SK-N-SH (cell line): Measurements from ENCODE around the gene ABCC3. TPM values are rescaled to one million over a fixed set of nuclear protein-coding genes. Genes with fewer than 3 reads are reported as not detected.

ENCODE experiments used
- CHD2 ChIP-seq: fragments of 150-350 bp; IDR thresholded peaks from 2 replicates; pipeline ENCODE4 v1.6.1; 2018; ENCODE audit warnings: low read length; ENCODE audit not compliant: partially characterized antibody
- ELF1 ChIP-seq: IDR thresholded peaks from 2 replicates; pipeline ENCODE4 v1.4.0; 2012
- EZH2phosphoT487 ChIP-seq: fragments of 200-600 bp; sonication (generic); IDR thresholded peaks from 2 replicates; pipeline ENCODE4 v1.6.1; 2017; ENCODE audit warnings: low read depth, mixed run types, mild to moderate bottlenecking, antibody characterized with exemption, moderate library complexity, borderline replicate concordance
- FOSL2 ChIP-seq: IDR thresholded peaks from 2 replicates; pipeline ENCODE4 v1.4.0; 2012; ENCODE audit warnings: low read depth, mild to moderate bottlenecking, moderate library complexity, borderline replicate concordance
- FOXM1 ChIP-seq: IDR thresholded peaks from 2 replicates; pipeline ENCODE4 v1.4.0; 2012; ENCODE audit warnings: low read depth, mild to moderate bottlenecking
- MEF2A ChIP-seq: IDR thresholded peaks from 2 replicates; pipeline ENCODE4 v1.4.0; 2012; ENCODE audit warnings: low read depth, borderline replicate concordance
- MXI1 ChIP-seq: IDR thresholded peaks from 2 replicates; pipeline ENCODE4 v1.6.1; 2012; ENCODE audit warnings: mild to moderate bottlenecking, low read depth, low read length, improper control_type of control experiment
- NFIC ChIP-seq: IDR thresholded peaks from 2 replicates; pipeline ENCODE4 v1.4.0; 2012; ENCODE audit warnings: borderline replicate concordance
- SIN3A ChIP-seq: IDR thresholded peaks from 2 replicates; pipeline ENCODE4 v1.6.1; 2012; ENCODE audit warnings: low read depth, mild to moderate bottlenecking, low read length, moderate library complexity, borderline replicate concordance
- TEAD4 ChIP-seq: IDR thresholded peaks from 2 replicates; pipeline ENCODE4 v1.4.0; 2012; ENCODE audit warnings: mild to moderate bottlenecking, borderline replicate concordance; ENCODE audit not compliant: insufficient read depth
- polyA plus RNA-seq, 3 experiments: library from polyadenylated mRNA; depleted of rRNA; stranded (reverse); fragments of >200 nt; gene quantifications; 2 replicates each; pipeline ENCODE4 v1.2.3, GENCODE V29; 2012
- TF ChIP-seq, protein P1 (sequence below): fragments of 200-600 bp; sonication (generic); IDR thresholded peaks from 2 replicates; pipeline ENCODE4 v1.6.1; 2017; ENCODE audit warnings: antibody characterized with exemption, mild to moderate bottlenecking, moderate library complexity
- TF ChIP-seq, protein P2 (sequence below): IDR thresholded peaks from 2 replicates; pipeline ENCODE4 v1.6.1; 2012; ENCODE audit warnings: mild to moderate bottlenecking, low read depth, low read length, moderate library complexity
- TF ChIP-seq, protein P3 (sequence below): IDR thresholded peaks from 2 replicates; pipeline ENCODE4 v1.4.0; 2012; ENCODE audit warnings: low read depth, borderline replicate concordance
- TF ChIP-seq, protein P4 (sequence below): fragments of 150-350 bp; IDR thresholded peaks from 2 replicates; pipeline ENCODE4 v1.6.1; 2016; ENCODE audit warnings: mild to moderate bottlenecking, low read depth, low read length
- TF ChIP-seq, protein P5 (sequence below): IDR thresholded peaks from 2 replicates; pipeline ENCODE4 v1.4.0; 2012; ENCODE audit warnings: low read depth, borderline replicate concordance

Gene ABCC3
- polyA plus RNA-seq, 1 of the 3 experiments (the other 2 are of a cell fraction): 185 TPM

DNA sequence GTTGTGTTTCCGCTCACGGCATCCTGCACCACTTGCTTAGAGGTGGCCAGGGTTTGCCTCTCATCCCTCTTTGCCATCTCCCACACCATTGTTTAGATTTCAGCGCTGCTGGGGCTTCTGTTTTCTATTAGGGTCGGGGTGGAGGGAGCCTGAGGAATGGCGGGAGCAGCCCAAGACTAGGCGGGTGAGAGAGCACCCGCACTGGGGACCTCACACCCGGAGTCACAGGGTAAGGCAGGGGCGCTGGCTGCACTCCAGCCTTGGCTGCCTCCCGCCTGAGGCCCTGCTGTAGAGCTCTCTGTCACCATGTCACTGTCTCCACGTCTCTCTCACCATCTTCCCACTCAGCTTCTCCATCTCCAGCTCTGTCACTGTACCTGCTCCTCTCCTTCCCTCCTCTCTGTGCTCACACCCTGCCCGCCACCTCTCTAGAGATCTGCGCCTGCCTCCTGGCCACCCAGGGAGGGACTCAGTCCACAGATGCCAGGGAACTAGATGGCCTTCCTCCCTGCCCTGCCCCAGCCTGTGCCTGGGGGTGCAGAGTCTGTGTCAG is 32.8 kb upstream of the ABCC3 start (continued):
- TF ChIP-seq, protein P1, sequence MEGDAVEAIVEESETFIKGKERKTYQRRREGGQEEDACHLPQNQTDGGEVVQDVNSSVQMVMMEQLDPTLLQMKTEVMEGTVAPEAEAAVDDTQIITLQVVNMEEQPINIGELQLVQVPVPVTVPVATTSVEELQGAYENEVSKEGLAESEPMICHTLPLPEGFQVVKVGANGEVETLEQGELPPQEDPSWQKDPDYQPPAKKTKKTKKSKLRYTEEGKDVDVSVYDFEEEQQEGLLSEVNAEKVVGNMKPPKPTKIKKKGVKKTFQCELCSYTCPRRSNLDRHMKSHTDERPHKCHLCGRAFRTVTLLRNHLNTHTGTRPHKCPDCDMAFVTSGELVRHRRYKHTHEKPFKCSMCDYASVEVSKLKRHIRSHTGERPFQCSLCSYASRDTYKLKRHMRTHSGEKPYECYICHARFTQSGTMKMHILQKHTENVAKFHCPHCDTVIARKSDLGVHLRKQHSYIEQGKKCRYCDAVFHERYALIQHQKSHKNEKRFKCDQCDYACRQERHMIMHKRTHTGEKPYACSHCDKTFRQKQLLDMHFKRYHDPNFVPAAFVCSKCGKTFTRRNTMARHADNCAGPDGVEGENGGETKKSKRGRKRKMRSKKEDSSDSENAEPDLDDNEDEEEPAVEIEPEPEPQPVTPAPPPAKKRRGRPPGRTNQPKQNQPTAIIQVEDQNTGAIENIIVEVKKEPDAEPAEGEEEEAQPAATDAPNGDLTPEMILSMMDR: no peak
- TF ChIP-seq CHD2 (peak; percentile 68), MXI1 (peak; percentile 37; the same call in 1 of the 2 replicates), FOSL2 (no peak), NFIC (no peak), TEAD4 (no peak), EZH2phosphoT487 (no peak), ELF1 (no peak), MEF2A (no peak), SIN3A (no peak), FOXM1 (no peak)
- TF ChIP-seq, protein P2, sequence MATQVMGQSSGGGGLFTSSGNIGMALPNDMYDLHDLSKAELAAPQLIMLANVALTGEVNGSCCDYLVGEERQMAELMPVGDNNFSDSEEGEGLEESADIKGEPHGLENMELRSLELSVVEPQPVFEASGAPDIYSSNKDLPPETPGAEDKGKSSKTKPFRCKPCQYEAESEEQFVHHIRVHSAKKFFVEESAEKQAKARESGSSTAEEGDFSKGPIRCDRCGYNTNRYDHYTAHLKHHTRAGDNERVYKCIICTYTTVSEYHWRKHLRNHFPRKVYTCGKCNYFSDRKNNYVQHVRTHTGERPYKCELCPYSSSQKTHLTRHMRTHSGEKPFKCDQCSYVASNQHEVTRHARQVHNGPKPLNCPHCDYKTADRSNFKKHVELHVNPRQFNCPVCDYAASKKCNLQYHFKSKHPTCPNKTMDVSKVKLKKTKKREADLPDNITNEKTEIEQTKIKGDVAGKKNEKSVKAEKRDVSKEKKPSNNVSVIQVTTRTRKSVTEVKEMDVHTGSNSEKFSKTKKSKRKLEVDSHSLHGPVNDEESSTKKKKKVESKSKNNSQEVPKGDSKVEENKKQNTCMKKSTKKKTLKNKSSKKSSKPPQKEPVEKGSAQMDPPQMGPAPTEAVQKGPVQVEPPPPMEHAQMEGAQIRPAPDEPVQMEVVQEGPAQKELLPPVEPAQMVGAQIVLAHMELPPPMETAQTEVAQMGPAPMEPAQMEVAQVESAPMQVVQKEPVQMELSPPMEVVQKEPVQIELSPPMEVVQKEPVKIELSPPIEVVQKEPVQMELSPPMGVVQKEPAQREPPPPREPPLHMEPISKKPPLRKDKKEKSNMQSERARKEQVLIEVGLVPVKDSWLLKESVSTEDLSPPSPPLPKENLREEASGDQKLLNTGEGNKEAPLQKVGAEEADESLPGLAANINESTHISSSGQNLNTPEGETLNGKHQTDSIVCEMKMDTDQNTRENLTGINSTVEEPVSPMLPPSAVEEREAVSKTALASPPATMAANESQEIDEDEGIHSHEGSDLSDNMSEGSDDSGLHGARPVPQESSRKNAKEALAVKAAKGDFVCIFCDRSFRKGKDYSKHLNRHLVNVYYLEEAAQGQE: no peak
- TF ChIP-seq, protein P3, sequence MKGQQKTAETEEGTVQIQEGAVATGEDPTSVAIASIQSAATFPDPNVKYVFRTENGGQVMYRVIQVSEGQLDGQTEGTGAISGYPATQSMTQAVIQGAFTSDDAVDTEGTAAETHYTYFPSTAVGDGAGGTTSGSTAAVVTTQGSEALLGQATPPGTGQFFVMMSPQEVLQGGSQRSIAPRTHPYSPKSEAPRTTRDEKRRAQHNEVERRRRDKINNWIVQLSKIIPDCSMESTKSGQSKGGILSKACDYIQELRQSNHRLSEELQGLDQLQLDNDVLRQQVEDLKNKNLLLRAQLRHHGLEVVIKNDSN: no peak
- TF ChIP-seq, protein P4, sequence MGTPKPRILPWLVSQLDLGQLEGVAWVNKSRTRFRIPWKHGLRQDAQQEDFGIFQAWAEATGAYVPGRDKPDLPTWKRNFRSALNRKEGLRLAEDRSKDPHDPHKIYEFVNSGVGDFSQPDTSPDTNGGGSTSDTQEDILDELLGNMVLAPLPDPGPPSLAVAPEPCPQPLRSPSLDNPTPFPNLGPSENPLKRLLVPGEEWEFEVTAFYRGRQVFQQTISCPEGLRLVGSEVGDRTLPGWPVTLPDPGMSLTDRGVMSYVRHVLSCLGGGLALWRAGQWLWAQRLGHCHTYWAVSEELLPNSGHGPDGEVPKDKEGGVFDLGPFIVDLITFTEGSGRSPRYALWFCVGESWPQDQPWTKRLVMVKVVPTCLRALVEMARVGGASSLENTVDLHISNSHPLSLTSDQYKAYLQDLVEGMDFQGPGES: no peak
- TF ChIP-seq, protein P5, sequence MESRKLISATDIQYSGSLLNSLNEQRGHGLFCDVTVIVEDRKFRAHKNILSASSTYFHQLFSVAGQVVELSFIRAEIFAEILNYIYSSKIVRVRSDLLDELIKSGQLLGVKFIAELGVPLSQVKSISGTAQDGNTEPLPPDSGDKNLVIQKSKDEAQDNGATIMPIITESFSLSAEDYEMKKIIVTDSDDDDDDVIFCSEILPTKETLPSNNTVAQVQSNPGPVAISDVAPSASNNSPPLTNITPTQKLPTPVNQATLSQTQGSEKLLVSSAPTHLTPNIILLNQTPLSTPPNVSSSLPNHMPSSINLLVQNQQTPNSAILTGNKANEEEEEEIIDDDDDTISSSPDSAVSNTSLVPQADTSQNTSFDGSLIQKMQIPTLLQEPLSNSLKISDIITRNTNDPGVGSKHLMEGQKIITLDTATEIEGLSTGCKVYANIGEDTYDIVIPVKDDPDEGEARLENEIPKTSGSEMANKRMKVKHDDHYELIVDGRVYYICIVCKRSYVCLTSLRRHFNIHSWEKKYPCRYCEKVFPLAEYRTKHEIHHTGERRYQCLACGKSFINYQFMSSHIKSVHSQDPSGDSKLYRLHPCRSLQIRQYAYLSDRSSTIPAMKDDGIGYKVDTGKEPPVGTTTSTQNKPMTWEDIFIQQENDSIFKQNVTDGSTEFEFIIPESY: no peak
